ENCODE data around the gene WDR45B. TPM values are rescaled to one million over a fixed set of nuclear protein-coding genes. Genes with fewer than 3 reads are reported as not detected.
A peak's percentile ranks its signal among the peaks of the same experiment; 100 is the strongest.

The WDR45B gene
- total RNA-seq, 4 donors from 2014 or later, result 68.8 to 90.0 (median 77.2) TPM

DNA sequence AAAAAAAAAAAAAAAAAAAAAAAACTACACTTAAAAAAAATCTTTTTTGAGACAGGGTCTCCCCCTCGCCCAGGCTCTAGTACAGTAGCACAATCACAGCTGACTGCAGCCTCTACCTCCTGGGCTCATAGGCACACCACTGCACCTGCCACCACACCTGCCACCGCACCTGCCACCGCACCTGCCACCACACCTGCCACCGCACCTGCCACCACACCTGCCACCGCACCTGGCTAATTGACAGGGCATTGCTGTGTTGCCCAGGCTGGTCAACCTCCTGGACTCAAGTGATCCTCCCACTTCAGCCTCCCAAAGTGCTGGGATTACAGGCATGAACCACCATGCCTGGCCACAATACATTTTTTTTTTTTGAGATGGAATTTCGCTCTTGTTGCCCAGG is 17.6 kb upstream of the WDR45B start:
- peaks cover 0 to 5% (median 0%) of the 10 kb centered on the region in 4 donors for H3K4me1 ChIP-seq
- DNase-seq, result no peak
- H3K27ac ChIP-seq, result no peak overlapping the region
- H3K27me3 ChIP-seq, result no peaks in the 10 kb centered on the region
- H3K36me3 ChIP-seq, result no peaks in the 10 kb centered on the region
- no peaks in the 10 kb centered on the region for H3K9me3 ChIP-seq
- TF ChIP-seq, protein P1, sequence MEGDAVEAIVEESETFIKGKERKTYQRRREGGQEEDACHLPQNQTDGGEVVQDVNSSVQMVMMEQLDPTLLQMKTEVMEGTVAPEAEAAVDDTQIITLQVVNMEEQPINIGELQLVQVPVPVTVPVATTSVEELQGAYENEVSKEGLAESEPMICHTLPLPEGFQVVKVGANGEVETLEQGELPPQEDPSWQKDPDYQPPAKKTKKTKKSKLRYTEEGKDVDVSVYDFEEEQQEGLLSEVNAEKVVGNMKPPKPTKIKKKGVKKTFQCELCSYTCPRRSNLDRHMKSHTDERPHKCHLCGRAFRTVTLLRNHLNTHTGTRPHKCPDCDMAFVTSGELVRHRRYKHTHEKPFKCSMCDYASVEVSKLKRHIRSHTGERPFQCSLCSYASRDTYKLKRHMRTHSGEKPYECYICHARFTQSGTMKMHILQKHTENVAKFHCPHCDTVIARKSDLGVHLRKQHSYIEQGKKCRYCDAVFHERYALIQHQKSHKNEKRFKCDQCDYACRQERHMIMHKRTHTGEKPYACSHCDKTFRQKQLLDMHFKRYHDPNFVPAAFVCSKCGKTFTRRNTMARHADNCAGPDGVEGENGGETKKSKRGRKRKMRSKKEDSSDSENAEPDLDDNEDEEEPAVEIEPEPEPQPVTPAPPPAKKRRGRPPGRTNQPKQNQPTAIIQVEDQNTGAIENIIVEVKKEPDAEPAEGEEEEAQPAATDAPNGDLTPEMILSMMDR (IDR thresholded peaks at IDR 0.05), result no peak
- no peak for TF ChIP-seq POLR2A (IDR thresholded peaks at IDR 0.05)
- no peak overlapping the region for H3K4me3 ChIP-seq

DNA sequence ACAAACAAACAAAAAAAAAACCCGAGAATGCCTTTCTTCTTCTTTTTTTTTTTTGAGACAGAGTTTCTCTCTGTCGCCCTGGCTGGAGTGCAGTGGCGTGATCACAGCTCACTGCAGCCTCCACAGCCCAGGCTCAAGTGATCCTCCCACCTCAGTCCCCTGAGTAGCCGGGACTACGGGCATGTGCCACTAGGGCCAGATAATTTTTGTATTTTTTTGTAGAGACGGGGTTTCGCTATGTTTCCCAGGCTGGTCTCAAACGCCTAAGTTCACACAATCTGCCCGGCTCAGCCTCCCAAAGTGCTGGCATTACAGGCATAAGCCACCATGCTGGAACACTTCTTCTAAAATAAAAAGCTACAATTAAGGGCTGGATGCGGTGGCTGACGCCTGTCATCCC is 17.0 kb upstream of the WDR45B start:
- Histone ChIP-seq H3K27me3 (no peaks in the 10 kb centered on the region), H3K4me3 (no peak overlapping the region), H3K27ac (no peak overlapping the region), H3K4me1 (peaks cover 0 to 5% (median 0%) of the 10 kb centered on the region in 4 donors), H3K9me3 (no peaks in the 10 kb centered on the region), H3K36me3 (no peaks in the 10 kb centered on the region)
- DNase-seq, result no peak
- TF ChIP-seq, protein P1 (IDR thresholded peaks at IDR 0.05), result no peak
- TF ChIP-seq POLR2A (IDR thresholded peaks at IDR 0.05), result no peak

DNA sequence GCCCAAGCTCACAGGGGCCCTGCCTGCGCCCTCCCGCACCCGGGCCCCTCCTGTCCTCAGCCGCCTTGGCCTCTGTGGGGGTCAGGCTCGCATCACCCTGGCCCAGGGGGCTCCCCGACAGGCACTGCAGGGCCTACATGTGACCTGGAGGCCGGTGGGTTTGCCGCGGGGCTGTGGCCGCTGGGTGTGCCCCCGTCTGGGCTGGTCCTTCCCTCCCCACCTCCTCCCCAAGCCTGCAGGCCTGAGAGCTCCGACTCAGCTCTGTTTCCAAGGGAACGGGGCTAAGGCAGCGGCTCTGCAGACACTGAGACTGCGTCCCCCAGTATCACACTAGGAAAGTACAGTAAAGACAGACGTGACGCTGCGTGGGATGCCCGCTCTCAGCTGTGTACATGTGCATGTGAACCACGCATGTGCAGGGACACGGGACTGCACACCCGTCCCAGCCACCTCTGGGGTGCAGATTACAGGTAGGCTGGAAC is 16.5 kb upstream of the WDR45B start:
- DNase-seq, result no peak
- no peaks in the 10 kb centered on the region for H3K27me3 ChIP-seq
- no peak overlapping the region for H3K4me3 ChIP-seq
- TF ChIP-seq, protein P1 (IDR thresholded peaks at IDR 0.05), result no peak
- TF ChIP-seq POLR2A (IDR thresholded peaks at IDR 0.05), result no peak
- no peaks in the 10 kb centered on the region for H3K9me3 ChIP-seq
- H3K4me1 ChIP-seq, result peaks cover 0 to 5% (median 0%) of the 10 kb centered on the region in 4 donors
- no peaks in the 10 kb centered on the region for H3K36me3 ChIP-seq
- H3K27ac ChIP-seq, result no peak overlapping the region

DNA sequence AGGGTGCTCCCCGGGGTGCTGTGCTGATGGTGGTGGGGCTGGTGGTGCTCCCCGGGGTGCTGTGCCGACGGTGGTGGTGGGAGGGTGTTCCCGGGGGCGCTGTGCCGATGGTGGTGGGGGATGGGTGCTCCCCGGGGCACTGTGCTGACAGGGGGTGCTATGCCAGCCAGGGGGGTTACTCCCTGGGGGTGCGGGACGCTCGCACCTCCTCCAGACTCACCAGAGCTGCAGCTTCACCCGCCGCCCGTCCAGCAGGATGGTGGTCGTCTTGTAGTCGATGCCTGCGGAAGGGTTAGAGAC is 16.0 kb upstream of the WDR45B start:
- no peak for DNase-seq
- Histone ChIP-seq H3K36me3 (peaks cover 0 to 1% (median 0%) of the 10 kb centered on the region in 3 donors), H3K27ac (no peak overlapping the region)

DNA sequence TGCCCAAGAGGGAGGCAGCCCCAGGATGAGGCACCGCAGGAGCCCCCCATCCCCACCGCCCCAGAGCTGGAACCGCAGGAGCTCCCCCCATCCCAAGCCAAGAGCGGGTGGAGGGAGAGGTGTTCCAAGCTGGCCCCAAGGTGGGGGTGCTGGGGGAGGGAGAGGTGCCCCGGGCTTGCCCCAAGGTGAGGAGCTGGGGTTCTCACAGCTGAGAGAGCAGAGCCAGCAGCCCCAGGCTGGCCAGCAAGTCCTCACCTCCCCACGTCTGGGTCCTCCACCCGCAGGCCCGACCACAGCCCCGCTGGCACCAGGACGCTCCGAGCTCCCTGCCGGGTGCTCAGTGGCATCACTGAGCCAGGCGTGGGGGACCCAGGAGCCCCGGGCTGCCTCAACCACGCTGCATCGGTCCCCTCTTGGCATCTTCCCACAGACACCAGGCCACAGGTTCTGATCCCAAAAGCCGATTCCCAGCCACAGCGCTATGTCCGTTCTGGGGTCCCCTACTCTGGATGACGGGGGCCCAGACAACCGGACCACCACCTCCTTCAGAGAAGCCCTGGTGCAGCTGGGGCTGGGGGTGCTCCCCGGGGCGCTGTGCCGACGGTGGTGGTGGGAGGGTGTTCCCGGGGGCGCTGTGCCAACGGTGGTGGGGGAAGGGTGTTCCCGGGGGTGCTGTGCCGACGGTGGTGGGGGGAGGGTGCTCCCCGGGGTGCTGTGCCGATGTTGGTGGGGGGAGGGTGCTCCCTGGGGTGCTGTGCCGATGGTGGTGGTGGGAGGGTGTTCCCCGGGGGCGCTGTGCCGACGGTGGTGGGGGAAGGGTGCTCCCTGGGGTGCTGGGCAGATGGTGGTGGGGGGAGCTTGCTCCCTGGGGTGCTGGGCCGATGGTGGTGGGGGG is 15.4 kb upstream of the WDR45B start:
- H3K4me1 ChIP-seq, result peaks cover 0 to 2% (median 0%) of the 10 kb centered on the region in 4 donors
- H3K4me3 ChIP-seq, result no peak overlapping the region
- DNase-seq, result peak in 1 of 3 donors; percentile 35
- no peaks in the 10 kb centered on the region for H3K27me3 ChIP-seq
- no peak for TF ChIP-seq POLR2A (IDR thresholded peaks at IDR 0.05)
- TF ChIP-seq, protein P1 (IDR thresholded peaks at IDR 0.05), result no peak
- peaks cover 0 to 7% (median 0%) of the 10 kb centered on the region in 3 donors for H3K36me3 ChIP-seq
- H3K9me3 ChIP-seq, result no peaks in the 10 kb centered on the region
- H3K27ac ChIP-seq, result no peak overlapping the region

More for the DNA sequence above, 16.0 kb upstream of the WDR45B start:
- no peak overlapping the region for H3K4me3 ChIP-seq
- no peak for TF ChIP-seq POLR2A (IDR thresholded peaks at IDR 0.05)
- TF ChIP-seq, protein P1 (IDR thresholded peaks at IDR 0.05), result no peak
- no peaks in the 10 kb centered on the region for H3K27me3 ChIP-seq
- H3K4me1 ChIP-seq, result peaks cover 0 to 5% (median 0%) of the 10 kb centered on the region in 4 donors
- no peaks in the 10 kb centered on the region for H3K9me3 ChIP-seq

All from Peyer's patch (tissue), 4 donors.